RWPE2 (cell line): Measurements from ENCODE around the gene ZC2HC1C.

Experiments
- ATAC-seq: fragments of 200-7000 bp; cut with Tn5 transposase; 3 replicates; pipeline ENCODE4 v1.9.1; 2021; ENCODE audit warnings: low read depth
- DNase-seq: peaks from one replicate; pipeline ENCODE4 v3.0.0-alpha.2; 2020; ENCODE audit warnings: low spot score
- H3K27ac ChIP-seq: fragments of 450-650 bp; 2 replicates; pipeline ENCODE4 v1.5.1; 2017; ENCODE audit warnings: mild to moderate bottlenecking; ENCODE audit not compliant: poor library complexity, severe bottlenecking
- H3K27me3 ChIP-seq: fragments of 250-450 bp; sonication (Bioruptor Pico); 2 replicates; pipeline ENCODE4 v1.5.1; 2021; ENCODE audit warnings: mild to moderate bottlenecking, moderate library complexity; ENCODE audit not compliant: insufficient read depth, poor library complexity, severe bottlenecking
- H3K36me3 ChIP-seq: fragments of 250-450 bp; sonication (Bioruptor Pico); 2 replicates; pipeline ENCODE4 v1.5.1; 2020; ENCODE audit warnings: low read depth, mild to moderate bottlenecking, moderate library complexity
- H3K4me1 ChIP-seq: fragments of 250-450 bp; sonication (Bioruptor Pico); 2 replicates; pipeline ENCODE4 v1.5.1; 2021; ENCODE audit warnings: mild to moderate bottlenecking, moderate library complexity; ENCODE audit not compliant: insufficient read depth, poor library complexity, severe bottlenecking
- H3K4me3 ChIP-seq: fragments of 250-450 bp; sonication (Bioruptor Pico); 2 replicates; pipeline ENCODE4 v1.5.1; 2021; ENCODE audit warnings: mild to moderate bottlenecking, moderate library complexity; ENCODE audit not compliant: severe bottlenecking
- H3K9me3 ChIP-seq: fragments of 250-450 bp; sonication (Bioruptor Pico); 2 replicates; pipeline ENCODE4 v1.5.1; 2021; ENCODE audit warnings: mild to moderate bottlenecking, moderate library complexity; ENCODE audit not compliant: severe bottlenecking
- TF ChIP-seq, protein P1 (sequence below): fragments of 450-650 bp; IDR thresholded peaks from one replicate; pipeline ENCODE4 v1.5.1; 2017; ENCODE audit warnings: mild to moderate bottlenecking, moderate library complexity; ENCODE audit not compliant: poor library complexity, severe bottlenecking

The ZC2HC1C gene

DNA sequence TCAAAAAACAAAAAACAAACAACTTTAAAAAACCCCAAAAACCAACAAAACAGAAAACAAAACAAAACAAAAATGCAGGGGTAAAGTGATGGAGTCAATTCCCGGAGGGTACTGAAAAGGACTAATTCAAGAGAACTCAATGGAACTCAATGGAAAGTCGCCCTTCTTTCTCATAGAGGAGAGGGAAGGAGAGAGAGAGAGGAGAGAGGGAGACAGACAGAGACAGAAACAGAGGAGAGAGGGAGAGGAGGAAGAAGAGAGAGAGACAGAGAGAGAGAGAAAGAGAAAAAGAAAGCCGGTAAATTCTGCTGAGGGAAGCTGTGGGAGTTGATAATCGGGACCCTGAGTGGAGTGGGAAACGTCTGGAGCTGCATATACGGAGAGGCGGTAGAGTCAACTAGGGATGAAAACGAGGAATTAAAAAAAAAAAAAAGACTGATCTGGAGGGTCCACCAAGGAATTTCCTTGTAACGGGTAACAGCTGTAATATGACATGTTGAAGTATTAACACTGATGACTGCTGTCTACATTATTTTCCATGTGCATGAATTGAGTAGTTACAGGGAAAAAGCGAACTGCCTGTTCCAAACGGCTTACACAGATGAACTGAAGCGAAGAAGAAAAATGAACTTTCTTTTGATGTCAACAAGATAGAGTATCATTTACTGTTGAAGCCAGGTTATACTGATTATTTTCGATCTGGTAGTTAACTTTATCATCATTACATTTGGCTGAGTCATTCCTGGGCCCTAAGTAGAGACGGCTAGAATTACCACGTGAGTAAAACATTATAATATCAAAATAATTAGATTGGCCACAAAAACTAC, 934 bp upstream of the ZC2HC1C start:
- no peak for DNase-seq
- Histone ChIP-seq H3K27me3 (no peaks in the 10 kb centered on the region), H3K36me3 (no peaks in the 10 kb centered on the region), H3K4me1 (no peaks in the 10 kb centered on the region), H3K9me3 (no peaks in the 10 kb centered on the region), H3K4me3 (peak overlapping the region; percentile 36), H3K27ac (peak overlapping the region; percentile 57)
- peak; percentile 6; the same call in 2 of the 3 replicates for ATAC-seq
- TF ChIP-seq, protein P1, sequence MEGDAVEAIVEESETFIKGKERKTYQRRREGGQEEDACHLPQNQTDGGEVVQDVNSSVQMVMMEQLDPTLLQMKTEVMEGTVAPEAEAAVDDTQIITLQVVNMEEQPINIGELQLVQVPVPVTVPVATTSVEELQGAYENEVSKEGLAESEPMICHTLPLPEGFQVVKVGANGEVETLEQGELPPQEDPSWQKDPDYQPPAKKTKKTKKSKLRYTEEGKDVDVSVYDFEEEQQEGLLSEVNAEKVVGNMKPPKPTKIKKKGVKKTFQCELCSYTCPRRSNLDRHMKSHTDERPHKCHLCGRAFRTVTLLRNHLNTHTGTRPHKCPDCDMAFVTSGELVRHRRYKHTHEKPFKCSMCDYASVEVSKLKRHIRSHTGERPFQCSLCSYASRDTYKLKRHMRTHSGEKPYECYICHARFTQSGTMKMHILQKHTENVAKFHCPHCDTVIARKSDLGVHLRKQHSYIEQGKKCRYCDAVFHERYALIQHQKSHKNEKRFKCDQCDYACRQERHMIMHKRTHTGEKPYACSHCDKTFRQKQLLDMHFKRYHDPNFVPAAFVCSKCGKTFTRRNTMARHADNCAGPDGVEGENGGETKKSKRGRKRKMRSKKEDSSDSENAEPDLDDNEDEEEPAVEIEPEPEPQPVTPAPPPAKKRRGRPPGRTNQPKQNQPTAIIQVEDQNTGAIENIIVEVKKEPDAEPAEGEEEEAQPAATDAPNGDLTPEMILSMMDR = no peak

DNA sequence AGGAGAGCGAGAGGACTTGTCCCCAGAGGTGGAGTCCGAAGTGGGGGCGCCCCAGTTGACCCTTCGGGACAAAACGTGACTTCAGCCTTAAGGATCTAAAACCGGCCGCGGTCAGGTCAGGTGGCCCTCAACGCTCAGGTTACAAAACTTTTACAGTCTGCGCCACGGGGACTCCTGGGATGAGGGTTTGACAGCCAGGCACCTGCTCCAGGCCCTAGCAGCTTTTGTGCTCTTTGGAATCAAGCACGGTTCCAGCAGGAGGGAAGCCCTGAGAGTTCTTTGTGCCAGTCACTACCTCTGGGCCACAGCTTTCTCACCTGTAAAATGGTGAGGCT, 337 bp downstream of the ZC2HC1C start:
- Histone ChIP-seq H3K27me3 (no peaks in the 10 kb centered on the region), H3K27ac (peak overlapping the region; percentile 57), H3K36me3 (no peaks in the 10 kb centered on the region), H3K4me1 (no peaks in the 10 kb centered on the region), H3K9me3 (no peaks in the 10 kb centered on the region), H3K4me3 (peak overlapping the region; percentile 36)
- ATAC-seq (no peak), DNase-seq (no peak)
- TF ChIP-seq, protein P1 = no peak

DNA sequence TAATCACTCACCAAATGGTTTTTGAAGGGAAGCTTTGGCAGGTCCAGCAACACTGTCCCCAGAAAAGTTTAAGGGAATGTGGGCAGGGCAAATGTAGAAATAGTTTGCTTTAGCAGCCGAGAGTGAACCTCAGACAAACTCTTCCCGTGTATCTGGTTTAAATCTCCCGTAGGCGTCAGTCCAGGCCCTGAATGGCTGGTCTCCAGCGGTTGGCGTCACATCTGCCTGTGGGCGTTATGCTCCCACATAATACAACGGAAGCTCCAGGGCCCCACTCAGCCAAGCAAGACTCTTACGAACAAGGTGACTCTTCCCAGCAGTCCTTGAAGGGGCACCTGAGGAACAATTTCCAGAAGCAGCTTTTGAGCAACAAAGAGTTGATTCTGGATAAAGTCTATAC, 942 bp downstream of the ZC2HC1C start:
- no peak overlapping the region for H3K27ac ChIP-seq

DNA sequence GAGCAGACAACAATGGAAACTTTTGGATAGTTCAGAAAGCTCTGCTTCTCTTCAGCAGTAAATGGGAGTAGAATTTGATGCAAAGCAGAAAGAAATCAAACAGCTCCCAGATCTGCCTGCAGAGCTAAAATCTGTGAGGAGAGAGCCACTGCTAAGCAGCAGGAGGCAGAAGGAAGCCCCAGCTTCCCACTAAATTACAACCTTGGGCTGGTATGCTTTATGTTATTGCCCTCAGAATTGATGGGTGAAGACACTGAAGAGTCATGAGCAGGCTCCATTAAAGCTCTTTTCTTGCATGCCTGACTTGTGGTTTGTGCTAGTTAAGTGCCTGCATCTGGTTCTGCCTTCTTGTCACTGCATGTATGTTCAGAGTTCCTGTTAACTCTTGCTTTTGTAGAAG, 8.4 kb downstream of the ZC2HC1C start:
- DNase-seq (no peak), ATAC-seq (peak; percentile 17; the same call in 1 of the 3 replicates)
- no peaks in the 10 kb centered on the region for H3K4me1 ChIP-seq
- no peaks in the 10 kb centered on the region for H3K9me3 ChIP-seq
- H3K27ac ChIP-seq = no peak overlapping the region
- H3K27me3 ChIP-seq = no peaks in the 10 kb centered on the region
- TF ChIP-seq, protein P1 = no peak
- H3K4me3 ChIP-seq = no peak overlapping the region
- peaks cover 6% of the 10 kb centered on the region for H3K36me3 ChIP-seq

More for the DNA sequence above, 942 bp downstream of the ZC2HC1C start:
- ATAC-seq (no peak), DNase-seq (no peak)
- TF ChIP-seq, protein P1 = no peak
- Histone ChIP-seq H3K4me1 (no peaks in the 10 kb centered on the region), H3K9me3 (no peaks in the 10 kb centered on the region), H3K36me3 (no peaks in the 10 kb centered on the region), H3K4me3 (no peak overlapping the region), H3K27me3 (no peaks in the 10 kb centered on the region)

DNA sequence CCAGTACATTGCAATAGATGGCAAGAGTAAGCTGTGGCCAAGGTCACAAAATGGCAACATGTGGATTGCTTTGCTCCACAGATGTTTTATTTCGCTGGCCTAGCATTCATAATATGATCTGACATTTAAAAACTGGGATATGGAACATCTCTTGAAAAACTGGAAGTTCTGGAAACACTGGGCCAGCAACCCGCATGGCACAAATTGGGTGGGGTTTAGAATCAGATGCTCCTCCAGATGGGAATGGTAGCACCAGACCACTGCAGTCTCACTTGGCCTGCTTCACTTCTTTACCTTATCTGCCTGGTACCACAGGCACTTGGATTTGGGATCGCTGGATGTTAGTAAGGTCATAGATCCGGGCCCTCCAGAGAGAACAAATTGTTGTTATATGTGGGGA, 10.1 kb downstream of the ZC2HC1C start:
- DNase-seq = no peak
- Histone ChIP-seq H3K4me1 (no peaks in the 10 kb centered on the region), H3K27ac (no peak overlapping the region), H3K27me3 (no peaks in the 10 kb centered on the region), H3K36me3 (peaks cover 23% of the 10 kb centered on the region), H3K9me3 (no peaks in the 10 kb centered on the region), H3K4me3 (no peak overlapping the region)
- TF ChIP-seq, protein P1 = no peak
- no peak for ATAC-seq
